ENCODE results near the gene AFF3. TPM values are rescaled to one million over a fixed set of nuclear protein-coding genes. Genes with fewer than 3 reads are reported as not detected.

The AFF3 gene
- total RNA-seq, 2 donors from 2014 or later, result 9.9 to 20.1 TPM

- Histone ChIP-seq H3K4me1 (ENCODE audit: control insufficient read depth in 1 of 2, low read depth in 2 of 2) (no peaks in the 10 kb centered on the region), H3K4me3 (no peak overlapping the region), H3K27me3 (replicated peaks; ENCODE audit: insufficient read depth) (no peaks in the 10 kb centered on the region), H3K36me3 (no peaks in the 10 kb centered on the region), H3K9me3 (no peaks in the 10 kb centered on the region), H3K27ac (no peak overlapping the region)
- TF ChIP-seq CTCF (IDR thresholded peaks at IDR 0.05), result no peak
- ATAC-seq (ENCODE audit: insufficient number of reproducible peaks, low FRiP score, low read depth) (no peak), DNase-seq (ENCODE audit: low spot score) (no peak)
These were observed 6.5 kb upstream of the AFF3 start for GRCh38 chr2:100148883-100149282.

GRCh38 chr2:100146657-100146960, 4.2 kb upstream of the AFF3 start:
- no peak for TF ChIP-seq CTCF (IDR thresholded peaks at IDR 0.05)
- DNase-seq (ENCODE audit: low spot score) (no peak), ATAC-seq (ENCODE audit: insufficient number of reproducible peaks, low FRiP score, low read depth) (no peak)
- Histone ChIP-seq H3K27me3 (replicated peaks; ENCODE audit: insufficient read depth) (no peaks in the 10 kb centered on the region), H3K4me3 (no peak overlapping the region), H3K9me3 (no peaks in the 10 kb centered on the region), H3K4me1 (ENCODE audit: control insufficient read depth in 1 of 2, low read depth in 2 of 2) (no peaks in the 10 kb centered on the region), H3K36me3 (no peaks in the 10 kb centered on the region), H3K27ac (no peak overlapping the region)

- Histone ChIP-seq H3K27ac (no peak overlapping the region), H3K4me3 (no peak overlapping the region), H3K36me3 (no peaks in the 10 kb centered on the region), H3K4me1 (ENCODE audit: control insufficient read depth in 1 of 2, low read depth in 2 of 2) (no peaks in the 10 kb centered on the region), H3K9me3 (no peaks in the 10 kb centered on the region), H3K27me3 (replicated peaks; ENCODE audit: insufficient read depth) (no peaks in the 10 kb centered on the region)
- DNase-seq (ENCODE audit: low spot score) (no peak), ATAC-seq (ENCODE audit: insufficient number of reproducible peaks, low FRiP score, low read depth) (no peak)
- no peak for TF ChIP-seq CTCF (IDR thresholded peaks at IDR 0.05)
These were observed 3.7 kb upstream of the AFF3 start for GRCh38 chr2:100145893-100146656.

- ATAC-seq (ENCODE audit: insufficient number of reproducible peaks, low FRiP score, low read depth) (no peak), DNase-seq (ENCODE audit: low spot score) (no peak)
- no peaks in the 10 kb centered on the region for H3K27me3 ChIP-seq (replicated peaks; ENCODE audit: insufficient read depth)
- no peaks in the 10 kb centered on the region for H3K4me1 ChIP-seq (ENCODE audit: control insufficient read depth in 1 of 2, low read depth in 2 of 2)
- no peaks in the 10 kb centered on the region for H3K9me3 ChIP-seq
- H3K36me3 ChIP-seq, result no peaks in the 10 kb centered on the region
- H3K27ac ChIP-seq, result no peak overlapping the region
- H3K4me3 ChIP-seq, result no peak overlapping the region
- no peak for TF ChIP-seq CTCF (IDR thresholded peaks at IDR 0.05)
These were observed 896 bp upstream of the AFF3 start for GRCh38 chr2:100143286-100143685.

- no peak for TF ChIP-seq CTCF (IDR thresholded peaks at IDR 0.05)
- no peaks in the 10 kb centered on the region for H3K4me1 ChIP-seq (ENCODE audit: control insufficient read depth in 1 of 2, low read depth in 2 of 2)
- ATAC-seq (ENCODE audit: insufficient number of reproducible peaks, low FRiP score, low read depth) (no peak), DNase-seq (ENCODE audit: low spot score) (no peak)
- H3K9me3 ChIP-seq, result no peaks in the 10 kb centered on the region
- no peak overlapping the region for H3K27ac ChIP-seq
- H3K4me3 ChIP-seq, result no peak overlapping the region
- no peaks in the 10 kb centered on the region for H3K27me3 ChIP-seq (replicated peaks; ENCODE audit: insufficient read depth)
- H3K36me3 ChIP-seq, result no peaks in the 10 kb centered on the region
These were observed 484 bp downstream of the AFF3 start for GRCh38 chr2:100141906-100142305.
